OCI-LY1 (cell line): ENCODE results near the gene CCDC12.

Experiments
- H2AFZ ChIP-seq: fragments of 200-600 bp; sonication (generic), shearing (Covaris generic); 2 replicates; pipeline ENCODE4 v1.6.0; 2014; ENCODE audit warnings: antibody characterized with exemption, mild to moderate bottlenecking, low read length
- H3F3A ChIP-seq: fragments of 200-600 bp; sonication (generic), shearing (Covaris generic); 2 replicates; pipeline ENCODE4 v1.6.0; 2014; ENCODE audit warnings: mild to moderate bottlenecking, antibody characterized with exemption, low read length, moderate library complexity; ENCODE audit not compliant: insufficient read depth
- H3K27ac ChIP-seq: fragments of 200-600 bp; sonication (generic); 2 replicates; pipeline ENCODE4 v1.5.1; 2014; ENCODE audit warnings: low read length, mixed run types, mild to moderate bottlenecking, low read depth; ENCODE audit not compliant: poor library complexity, severe bottlenecking
- H3K27me3 ChIP-seq: fragments of 200-600 bp; sonication (generic); 2 replicates; pipeline ENCODE4 v1.6.0; 2014; ENCODE audit warnings: antibody characterized with exemption, mild to moderate bottlenecking, low read length, moderate library complexity; ENCODE audit not compliant: insufficient read depth
- H3K36me3 ChIP-seq: fragments of 200-600 bp; sonication (generic); 2 replicates; pipeline ENCODE4 v1.6.1; 2014; ENCODE audit warnings: mild to moderate bottlenecking, antibody characterized with exemption, low read length, moderate library complexity, mixed read lengths; ENCODE audit not compliant: insufficient read depth
- H3K4me1 ChIP-seq: fragments of 200-600 bp; sonication (generic); 2 replicates; pipeline ENCODE4 v1.5.1; 2014; ENCODE audit warnings: mild to moderate bottlenecking, low read length, moderate library complexity; ENCODE audit not compliant: insufficient read depth, severe bottlenecking
- H3K4me2 ChIP-seq: fragments of 200-600 bp; sonication (generic), shearing (Covaris generic); 2 replicates; pipeline ENCODE4 v1.6.1; 2014; ENCODE audit warnings: low read length
- H3K4me3 ChIP-seq: fragments of 200-600 bp; sonication (generic); 2 replicates; pipeline ENCODE4 v1.5.1; 2014; ENCODE audit warnings: low read length, low read depth, mild to moderate bottlenecking, mixed read lengths; ENCODE audit not compliant: poor library complexity, severe bottlenecking
- H3K79me2 ChIP-seq: fragments of 200-600 bp; shearing (Covaris generic); 2 replicates; pipeline ENCODE4 v1.6.1; 2016; ENCODE audit warnings: mixed run types, low read length, mixed read lengths; ENCODE audit not compliant: insufficient read depth
- H3K9ac ChIP-seq: fragments of 200-600 bp; sonication (generic), shearing (Covaris generic); 2 replicates; pipeline ENCODE4 v1.6.1; 2014; ENCODE audit warnings: mild to moderate bottlenecking, low read length, mixed read lengths
- H3K9me2 ChIP-seq: fragments of 200-600 bp; sonication (generic), shearing (Covaris generic); 2 replicates; pipeline ENCODE4 v1.6.1; 2014; ENCODE audit warnings: low read depth, mild to moderate bottlenecking, low read length, mixed read lengths
- H3K9me3 ChIP-seq: fragments of 200-600 bp; shearing (Covaris generic); 2 replicates; pipeline ENCODE4 v1.6.1; 2014; ENCODE audit warnings: low read length, mixed read lengths
- H4K20me1 ChIP-seq: fragments of 200-600 bp; sonication (generic), shearing (Covaris generic); 2 replicates; pipeline ENCODE4 v1.6.0; 2016; ENCODE audit warnings: mild to moderate bottlenecking, low read length; ENCODE audit not compliant: insufficient read depth
- EZH2 ChIP-seq: fragments of 200-600 bp; sonication (generic), shearing (Covaris generic); IDR thresholded peaks from 2 replicates; pipeline ENCODE4 v1.8.0; 2017; ENCODE audit warnings: borderline replicate concordance, mixed run types, mild to moderate bottlenecking, antibody characterized with exemption, low read length, moderate library complexity, mixed read lengths
- TF ChIP-seq, protein P1 (sequence below): fragments of 200-600 bp; sonication (generic), shearing (Covaris generic); IDR thresholded peaks from 2 replicates; pipeline ENCODE4 v1.5.1; 2017; ENCODE audit warnings: mild to moderate bottlenecking, antibody characterized with exemption, low read length, moderate library complexity, mixed read lengths

The CCDC12 gene

DNA sequence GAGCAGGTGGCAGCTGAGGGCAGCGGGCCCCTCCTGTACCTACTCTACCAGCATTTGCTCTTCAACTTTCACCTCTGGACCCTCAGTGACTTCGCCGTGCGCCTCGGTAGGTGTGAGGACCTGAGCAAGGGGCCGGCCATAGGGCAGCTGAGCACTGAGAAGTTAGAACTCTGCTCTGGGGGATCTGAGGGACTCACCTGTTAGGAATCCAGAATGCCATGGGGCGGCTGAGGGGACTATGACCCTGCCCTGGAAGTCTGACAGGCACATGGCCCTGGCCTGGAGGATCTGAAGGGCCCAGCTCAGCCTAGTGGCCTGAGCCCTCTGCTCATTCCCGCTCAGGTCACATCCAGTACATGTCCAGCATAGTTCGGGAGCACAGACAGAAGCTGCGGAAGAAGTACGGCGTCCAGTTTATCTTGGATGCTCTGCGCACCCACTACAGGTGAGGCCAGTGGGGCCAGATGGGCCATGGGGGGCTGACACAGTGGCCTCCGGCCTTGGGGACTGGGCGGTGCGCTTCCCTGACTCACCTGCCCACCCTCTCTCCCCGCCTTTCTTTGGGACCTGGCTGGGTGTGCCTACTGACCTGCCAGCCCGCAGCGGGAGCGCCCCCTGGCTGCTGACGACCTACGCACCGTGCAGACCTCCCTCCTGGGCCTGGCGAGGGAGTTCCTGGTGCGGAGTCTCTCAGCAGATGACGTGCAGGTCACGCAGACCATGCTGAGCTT, 21.7 kb upstream of the CCDC12 start:
- Histone ChIP-seq H4K20me1 (no peaks in the 10 kb centered on the region), H3K79me2 (no peaks in the 10 kb centered on the region), H3K9ac (no peak overlapping the region), H3K4me3 (no peak overlapping the region), H3K9me2 (no peaks in the 10 kb centered on the region), H3K4me1 (no peaks in the 10 kb centered on the region), H3F3A (no peaks in the 10 kb centered on the region), H3K9me3 (no peaks in the 10 kb centered on the region), H3K27ac (no peak overlapping the region), H3K27me3 (no peaks in the 10 kb centered on the region), H3K4me2 (no peak overlapping the region), H3K36me3 (peaks cover 43% of the 10 kb centered on the region), H2AFZ (no peak overlapping the region)
- TF ChIP-seq, protein P1, sequence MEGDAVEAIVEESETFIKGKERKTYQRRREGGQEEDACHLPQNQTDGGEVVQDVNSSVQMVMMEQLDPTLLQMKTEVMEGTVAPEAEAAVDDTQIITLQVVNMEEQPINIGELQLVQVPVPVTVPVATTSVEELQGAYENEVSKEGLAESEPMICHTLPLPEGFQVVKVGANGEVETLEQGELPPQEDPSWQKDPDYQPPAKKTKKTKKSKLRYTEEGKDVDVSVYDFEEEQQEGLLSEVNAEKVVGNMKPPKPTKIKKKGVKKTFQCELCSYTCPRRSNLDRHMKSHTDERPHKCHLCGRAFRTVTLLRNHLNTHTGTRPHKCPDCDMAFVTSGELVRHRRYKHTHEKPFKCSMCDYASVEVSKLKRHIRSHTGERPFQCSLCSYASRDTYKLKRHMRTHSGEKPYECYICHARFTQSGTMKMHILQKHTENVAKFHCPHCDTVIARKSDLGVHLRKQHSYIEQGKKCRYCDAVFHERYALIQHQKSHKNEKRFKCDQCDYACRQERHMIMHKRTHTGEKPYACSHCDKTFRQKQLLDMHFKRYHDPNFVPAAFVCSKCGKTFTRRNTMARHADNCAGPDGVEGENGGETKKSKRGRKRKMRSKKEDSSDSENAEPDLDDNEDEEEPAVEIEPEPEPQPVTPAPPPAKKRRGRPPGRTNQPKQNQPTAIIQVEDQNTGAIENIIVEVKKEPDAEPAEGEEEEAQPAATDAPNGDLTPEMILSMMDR, result peak; percentile 94
- TF ChIP-seq EZH2, result no peak

DNA sequence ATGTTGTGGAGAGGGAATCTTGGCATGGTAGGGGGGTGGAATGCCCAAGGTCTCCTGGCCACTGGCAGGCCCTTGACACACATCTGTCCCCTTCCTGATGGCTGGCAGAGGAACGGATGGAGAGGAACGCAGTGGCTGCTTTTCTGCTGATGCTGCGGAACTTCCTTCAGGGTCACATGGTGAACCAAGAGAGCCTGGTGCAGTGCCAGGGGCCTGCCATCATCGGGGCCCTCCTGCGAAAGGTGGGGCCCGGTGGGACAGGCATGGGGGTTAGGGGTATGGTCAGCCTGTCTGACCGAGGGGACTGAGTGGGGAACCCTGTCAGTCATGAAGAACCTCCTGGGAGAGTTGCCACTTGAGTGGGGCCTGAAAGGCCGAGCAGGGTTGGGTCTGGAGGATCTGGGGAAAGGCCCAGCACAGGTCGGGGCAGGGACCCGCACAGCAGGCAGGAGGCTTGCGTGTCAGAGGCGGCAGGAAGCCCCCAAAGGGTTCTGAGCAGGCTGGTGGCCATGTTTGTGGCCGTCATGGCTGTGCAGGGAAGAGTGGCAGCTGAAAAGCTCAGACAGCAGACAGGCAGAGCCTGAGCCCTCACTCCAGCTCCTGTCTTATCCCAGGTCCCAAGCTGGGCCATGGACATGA, 21.0 kb upstream of the CCDC12 start:
- no peaks in the 10 kb centered on the region for H3K27me3 ChIP-seq
- H3F3A ChIP-seq, result no peaks in the 10 kb centered on the region
- no peaks in the 10 kb centered on the region for H3K9me2 ChIP-seq
- TF ChIP-seq, protein P1, result no peak
- TF ChIP-seq EZH2, result no peak
- no peaks in the 10 kb centered on the region for H4K20me1 ChIP-seq
- no peaks in the 10 kb centered on the region for H3K9me3 ChIP-seq
- H3K9ac ChIP-seq, result no peak overlapping the region
- H3K4me2 ChIP-seq, result no peak overlapping the region
- no peak overlapping the region for H2AFZ ChIP-seq
- H3K4me3 ChIP-seq, result no peak overlapping the region
- no peaks in the 10 kb centered on the region for H3K4me1 ChIP-seq
- no peak overlapping the region for H3K27ac ChIP-seq
- H3K36me3 ChIP-seq, result peaks cover 36% of the 10 kb centered on the region
- H3K79me2 ChIP-seq, result no peaks in the 10 kb centered on the region

DNA sequence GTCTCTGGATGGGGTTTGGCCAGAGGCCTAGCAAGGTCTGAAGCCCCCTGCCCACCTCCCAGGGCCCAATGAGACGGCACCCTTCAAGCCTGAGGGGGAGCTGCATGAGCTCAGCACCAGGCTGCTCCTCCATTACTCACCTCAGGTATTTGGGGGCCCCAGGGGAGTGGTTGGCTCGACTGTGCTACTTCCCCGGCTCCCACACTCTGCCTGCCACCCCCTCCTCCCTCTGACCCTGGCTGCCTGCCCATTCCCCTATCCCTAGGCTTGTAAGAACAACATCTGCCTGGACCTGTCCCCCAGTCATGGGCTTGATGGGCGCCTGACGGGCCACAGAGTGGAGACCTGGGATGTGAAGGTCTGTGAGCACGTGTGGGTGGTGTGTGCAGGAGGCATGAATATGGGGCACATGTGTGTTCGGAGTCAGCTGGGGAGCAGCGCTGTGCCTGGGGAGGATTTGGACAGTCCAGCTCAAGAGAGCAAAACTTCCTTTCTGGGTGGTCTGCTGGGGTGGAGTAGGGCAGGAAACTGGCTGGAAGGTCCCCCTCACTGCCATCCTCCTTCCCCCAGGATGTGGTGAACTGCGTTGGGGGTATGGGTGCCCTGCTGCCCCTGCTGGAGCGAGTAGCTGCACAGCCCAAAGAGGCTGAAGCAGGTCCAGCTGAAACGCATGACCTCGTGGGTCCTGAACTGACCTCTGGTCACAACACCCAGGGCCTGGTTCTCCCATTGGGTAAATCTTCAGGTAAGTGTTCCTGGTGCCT, 20.3 kb upstream of the CCDC12 start:
- Histone ChIP-seq H3K9me2 (no peaks in the 10 kb centered on the region), H3K4me2 (no peak overlapping the region), H3K27me3 (no peaks in the 10 kb centered on the region), H3K4me3 (no peak overlapping the region), H3K9ac (no peak overlapping the region), H3K79me2 (no peaks in the 10 kb centered on the region), H2AFZ (no peak overlapping the region), H3K4me1 (no peaks in the 10 kb centered on the region), H4K20me1 (no peaks in the 10 kb centered on the region), H3K27ac (no peak overlapping the region), H3K9me3 (no peaks in the 10 kb centered on the region), H3F3A (no peaks in the 10 kb centered on the region), H3K36me3 (peaks cover 31% of the 10 kb centered on the region)
- TF ChIP-seq EZH2, result no peak
- TF ChIP-seq, protein P1, result no peak
